Thymus (tissue), 11 donors: ENCODE results near the gene GGT6. TPM values are rescaled to one million over a fixed set of nuclear protein-coding genes. Genes with fewer than 3 reads are reported as not detected.

Experiments used
- DNase-seq, 9 donors: peaks; one replicate each; pipeline ENCODE4 v3.0.0-alpha.2; 2013; ENCODE audit warnings: low spot score in 9 of 9, low read depth in 6 of 9, missing footprints in 1 of 9
- H3K27ac ChIP-seq, 2 donors: one replicate each; pipeline ENCODE4 v1.5.1; 2013; ENCODE audit warnings: control low read depth in 1 of 2, low read depth in 1 of 2, low read length in 1 of 2, mild to moderate bottlenecking in 1 of 2, moderate library complexity in 1 of 2
- H3K27me3 ChIP-seq, 2 donors: one replicate each; pipeline ENCODE4 v1.5.1; 2013; ENCODE audit warnings: low read length in 1 of 2; ENCODE audit not compliant: control insufficient read depth in 2 of 2, insufficient read depth in 1 of 2
- H3K36me3 ChIP-seq, 2 donors: one replicate each; pipeline ENCODE4 v1.5.1; 2013; ENCODE audit warnings: low read length in 1 of 2, mild to moderate bottlenecking in 1 of 2, moderate library complexity in 1 of 2; ENCODE audit not compliant: control insufficient read depth in 2 of 2, insufficient read depth in 2 of 2
- H3K4me1 ChIP-seq, 2 donors: one replicate each; pipeline ENCODE4 v1.5.1; 2013; ENCODE audit warnings: low read length in 2 of 2; ENCODE audit not compliant: control insufficient read depth in 2 of 2, insufficient read depth in 2 of 2
- H3K4me3 ChIP-seq, 2 donors: one replicate each; pipeline ENCODE4 v1.5.1; 2013; ENCODE audit warnings: low read length in 2 of 2, control low read depth in 1 of 2, mild to moderate bottlenecking in 1 of 2
- H3K9me3 ChIP-seq, 2 donors: one replicate each; pipeline ENCODE4 v1.5.1; 2013; ENCODE audit warnings: low read length in 1 of 2, mild to moderate bottlenecking in 1 of 2; ENCODE audit not compliant: control insufficient read depth in 2 of 2, insufficient read depth in 1 of 2
- WGBS: extraction: QIAGEN DNeasy Blood & Tissue Kit; methylation state at CpG from one replicate; pipeline ENCODE4 v1.1.7; 2013; 5-methylcytosine and 5-hydroxymethylcytosine counted together
- polyA plus RNA-seq: library from polyadenylated mRNA; stranded (reverse); fragments of 200-250 nt; gene quantifications from one replicate; pipeline ENCODE4 v1.2.3, GENCODE V29; 2013
- total RNA-seq: library from RNA; stranded (reverse); fragments of 120-200 nt; gene quantifications from one replicate; pipeline ENCODE4 v1.2.4, GENCODE V29; 2013
- donor health status: healthy.

Gene GGT6
- total and polyA plus RNA-seq, 2 donors = 0.90 to 3.7 TPM

DNA sequence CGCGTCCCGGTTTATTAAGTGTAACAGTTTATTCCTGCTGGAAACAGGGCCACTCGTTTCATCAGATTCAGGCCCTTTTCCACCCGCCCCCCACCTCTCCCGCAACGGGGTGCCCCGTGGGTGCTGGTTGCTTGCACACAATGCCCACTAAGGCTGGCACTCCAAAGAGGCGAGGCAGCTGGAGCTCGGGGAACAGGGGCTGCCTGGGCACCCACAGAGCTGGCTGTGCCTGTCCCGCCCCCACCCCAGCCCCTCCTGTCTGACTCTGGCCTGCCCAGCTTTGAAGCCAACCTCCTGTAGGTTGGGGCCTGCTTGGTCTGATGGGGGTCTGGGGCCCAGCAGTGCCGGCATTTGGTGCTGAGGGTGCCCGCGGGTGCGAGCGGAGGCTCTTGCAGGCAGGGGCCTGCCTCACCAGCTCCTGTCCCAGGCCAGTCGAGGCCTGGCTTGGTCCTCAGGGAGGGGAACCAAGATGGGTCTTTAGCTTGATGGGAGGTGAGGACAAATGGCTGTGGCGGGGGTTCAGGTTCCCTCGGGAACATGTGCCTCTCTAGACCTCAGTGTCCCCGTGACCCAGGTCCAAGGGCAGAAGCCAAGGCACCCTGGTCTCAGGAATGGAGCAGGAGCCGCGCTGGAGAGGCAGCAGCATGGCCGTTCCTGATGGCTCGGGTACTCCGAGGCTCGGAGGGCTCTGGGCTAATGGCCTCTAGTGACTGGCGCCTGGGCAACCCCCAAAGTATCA lies 25.3 kb downstream of the GGT6 start:
- Histone ChIP-seq H3K36me3 (peaks cover 16 to 26% of the 10 kb centered on the region in 2 donors), H3K4me3 (no peak overlapping the region), H3K27ac (no peak overlapping the region), H3K4me1 (peaks cover 0 to 7% of the 10 kb centered on the region in 2 donors), H3K9me3 (no peaks in the 10 kb centered on the region), H3K27me3 (no peaks in the 10 kb centered on the region)
- whole genome bisulfite sequencing = 93% methylated on average over 27 of the region's 27 CpGs
- DNase-seq = no peak

DNA sequence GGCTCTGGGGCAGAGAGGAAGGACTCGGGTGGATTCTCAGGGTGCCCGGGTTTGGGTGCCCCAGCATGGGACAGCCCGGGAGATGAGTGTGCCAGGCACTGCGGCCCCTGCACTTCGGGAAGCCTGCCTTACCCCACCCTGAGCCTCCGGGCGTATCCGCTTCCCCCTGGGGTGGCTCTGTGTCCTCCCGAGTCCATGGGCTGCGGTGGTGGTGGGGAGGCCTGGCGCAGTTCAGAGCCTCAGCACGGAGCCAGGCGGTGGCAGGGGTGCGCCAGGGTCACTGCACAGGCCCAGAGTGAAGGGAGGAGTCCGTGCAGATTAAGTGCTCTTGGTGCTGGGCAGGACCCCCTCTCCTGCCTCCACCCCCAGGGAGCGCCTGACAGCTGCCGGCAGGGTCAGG lies 25.9 kb downstream of the GGT6 start:
- Histone ChIP-seq H3K27me3 (no peaks in the 10 kb centered on the region), H3K9me3 (no peaks in the 10 kb centered on the region), H3K27ac (no peak overlapping the region), H3K4me3 (no peak overlapping the region), H3K36me3 (peaks cover 14 to 20% of the 10 kb centered on the region in 2 donors), H3K4me1 (peaks cover 0 to 7% of the 10 kb centered on the region in 2 donors)
- 91% methylated on average over 17 of the region's 17 CpGs for WGBS
- DNase-seq = no peak

- no peaks in the 10 kb centered on the region for H3K9me3 ChIP-seq
- WGBS = 62% methylated on average over 23 of the region's 23 CpGs
- H3K4me3 ChIP-seq = no peak overlapping the region
- H3K27me3 ChIP-seq = no peaks in the 10 kb centered on the region
- peaks cover 7 to 13% of the 10 kb centered on the region in 2 donors for H3K36me3 ChIP-seq
- H3K4me1 ChIP-seq = peaks cover 0 to 7% of the 10 kb centered on the region in 2 donors
- no peak for DNase-seq
- H3K27ac ChIP-seq = no peak overlapping the region
Measured at GRCh38 chr17:4533523-4534504, 26.6 kb downstream of the GGT6 start.

GRCh38 chr17:4532860-4533522 lies 27.4 kb downstream of the GGT6 start:
- Histone ChIP-seq H3K4me1 (peaks cover 0 to 7% of the 10 kb centered on the region in 2 donors), H3K27ac (no peak overlapping the region), H3K27me3 (no peaks in the 10 kb centered on the region), H3K36me3 (peaks cover 0 to 8% of the 10 kb centered on the region in 2 donors), H3K4me3 (no peak overlapping the region), H3K9me3 (no peaks in the 10 kb centered on the region)
- no peak for DNase-seq
- 95% methylated on average over 33 of the region's 33 CpGs for WGBS

DNA sequence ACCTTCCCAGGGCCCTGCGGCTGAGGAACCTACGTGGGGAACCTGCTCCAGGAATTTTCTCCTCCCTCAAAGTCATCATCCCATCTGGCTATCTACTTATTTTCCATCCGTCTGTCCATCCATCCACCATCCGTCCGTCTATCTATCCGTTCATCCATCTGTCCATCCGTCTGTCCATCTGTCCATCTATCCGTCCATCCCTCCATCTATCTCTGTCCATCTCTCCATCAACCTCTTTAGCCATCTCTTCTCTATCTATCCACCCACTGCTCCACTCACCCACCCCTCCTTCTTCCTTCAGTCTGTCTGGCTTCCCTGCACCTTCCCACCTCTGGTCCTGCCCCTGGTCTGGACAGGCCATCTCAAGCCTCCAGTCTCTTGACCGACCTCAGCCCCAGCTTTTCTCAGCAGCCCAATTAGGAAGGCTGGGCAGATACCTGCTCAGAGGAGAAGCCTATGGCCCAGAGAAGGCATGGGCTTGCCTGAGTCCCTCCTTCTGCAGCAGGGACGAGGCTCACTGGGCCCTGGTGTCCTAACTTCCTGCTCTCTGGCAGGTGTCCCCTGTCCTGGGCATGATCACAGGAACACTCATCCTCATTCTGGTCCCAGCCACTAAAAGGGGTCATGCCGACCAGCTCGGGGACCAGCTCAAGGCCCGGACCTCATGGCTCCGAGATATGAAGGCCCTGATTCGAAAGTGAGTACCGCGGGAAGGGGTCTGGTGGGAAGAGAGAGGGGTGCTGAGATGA lies 28.2 kb downstream of the GGT6 start:
- 97% methylated on average over 17 of the region's 17 CpGs for WGBS
- peaks cover 0 to 7% of the 10 kb centered on the region in 2 donors for H3K4me1 ChIP-seq
- no peaks in the 10 kb centered on the region for H3K27me3 ChIP-seq
- no peak for DNase-seq
- no peak overlapping the region for H3K27ac ChIP-seq
- H3K9me3 ChIP-seq = no peaks in the 10 kb centered on the region
- H3K4me3 ChIP-seq = no peak overlapping the region
- peaks cover 0 to 1% of the 10 kb centered on the region in 2 donors for H3K36me3 ChIP-seq

GRCh38 chr17:4530799-4531730 lies 29.3 kb downstream of the GGT6 start:
- no peaks in the 10 kb centered on the region for H3K4me1 ChIP-seq
- H3K27ac ChIP-seq = no peak overlapping the region
- H3K36me3 ChIP-seq = no peaks in the 10 kb centered on the region
- no peak overlapping the region for H3K4me3 ChIP-seq
- 91% methylated on average over 30 of the region's 30 CpGs for WGBS
- DNase-seq = no peak
- no peaks in the 10 kb centered on the region for H3K9me3 ChIP-seq
- no peaks in the 10 kb centered on the region for H3K27me3 ChIP-seq

GRCh38 chr17:4529533-4530152 lies 30.7 kb downstream of the GGT6 start:
- Histone ChIP-seq H3K4me3 (no peak overlapping the region), H3K27me3 (no peaks in the 10 kb centered on the region), H3K27ac (no peak overlapping the region), H3K4me1 (no peaks in the 10 kb centered on the region), H3K36me3 (no peaks in the 10 kb centered on the region), H3K9me3 (no peaks in the 10 kb centered on the region)
- DNase-seq = no peak
- 95% methylated on average over 13 of the region's 13 CpGs for WGBS
